ENCODE data around the gene CFAP92.
"Not testable (repeated sequence)": the region's sequence is repeated elsewhere in the genome, so short reads cannot be mapped to it uniquely, and the experiment has no call there.

The CFAP92 gene

GRCh38 chr3:128935922-128936321 is 58.0 kb downstream of the CFAP92 start:
- DNase-seq = no peak

- DNase-seq = no peak
Measured at GRCh38 chr3:128933922-128934253, 60.0 kb downstream of the CFAP92 start.

- no peak for DNase-seq
Measured at GRCh38 chr3:128933213-128933921, 60.5 kb downstream of the CFAP92 start.

GRCh38 chr3:128932516-128933212 is 61.2 kb downstream of the CFAP92 start:
- no peak for DNase-seq

- DNase-seq = no peak
Measured at GRCh38 chr3:128931046-128931445, 62.8 kb downstream of the CFAP92 start.

GRCh38 chr3:128929364-128929763 is 64.5 kb downstream of the CFAP92 start:
- DNase-seq = no peak

- DNase-seq = not testable (repeated sequence)
Measured at GRCh38 chr3:128923986-128924385, 69.9 kb downstream of the CFAP92 start.

- DNase-seq = no peak
Measured at GRCh38 chr3:128923576-128923975, 70.3 kb downstream of the CFAP92 start.

GRCh38 chr3:128922804-128923459 is 70.9 kb downstream of the CFAP92 start:
- no peak for DNase-seq

GRCh38 chr3:128919988-128920387 is 73.9 kb downstream of the CFAP92 start:
- DNase-seq = no peak

- DNase-seq = no peak
Measured at GRCh38 chr3:128917291-128917690, 76.6 kb downstream of the CFAP92 start.

GRCh38 chr3:128914966-128915645 is 78.8 kb downstream of the CFAP92 start:
- DNase-seq = no peak

- DNase-seq = no peak
Measured at GRCh38 chr3:128911911-128912310, 82.0 kb downstream of the CFAP92 start.

GRCh38 chr3:128910006-128910405 is 83.9 kb downstream of the CFAP92 start:
- DNase-seq = no peak

GRCh38 chr3:128908951-128909350 is 84.9 kb downstream of the CFAP92 start:
- no peak for DNase-seq

GRCh38 chr3:128907706-128908445 is 86.0 kb downstream of the CFAP92 start:
- DNase-seq = no peak

GRCh38 chr3:128906804-128907525 is 86.9 kb downstream of the CFAP92 start:
- no peak for DNase-seq

- no peak for DNase-seq
Measured at GRCh38 chr3:128906031-128906803, 87.7 kb downstream of the CFAP92 start.

- DNase-seq = no peak
Measured at GRCh38 chr3:128903501-128903900, 90.4 kb downstream of the CFAP92 start.

- DNase-seq = no peak
Measured at GRCh38 chr3:128902426-128902825, 91.5 kb downstream of the CFAP92 start.
